OCI-LY3 (cell line): ENCODE data around the gene PLD6.

Experiments
- CTCF ChIP-seq: fragments of 200-600, 300-600 bp; sonication (generic); IDR thresholded peaks from 2 replicates; pipeline ENCODE4 v1.5.1; 2014; ENCODE audit warnings: antibody characterized with exemption, low read length, low read depth
- EZH2phosphoT487 ChIP-seq: fragments of 200-600 bp; shearing (Covaris generic); IDR thresholded peaks from 2 replicates; pipeline ENCODE4 v1.6.1; 2018; ENCODE audit warnings: antibody characterized with exemption, mixed run types, low read depth

GRCh38 chr17:17190188-17190587 is 15.9 kb downstream of the PLD6 start:
- TF ChIP-seq CTCF, result no peak
- no peak for TF ChIP-seq EZH2phosphoT487
